Muscle layer of duodenum (tissue), 2 donors: ENCODE measurements around the gene NMS.

ENCODE experiments used
- H3K27ac ChIP-seq: one replicate; pipeline ENCODE4 v1.7.0; 2013; ENCODE audit warnings: mild to moderate bottlenecking, low read length
- H3K27me3 ChIP-seq: one replicate; pipeline ENCODE4 v1.7.0; 2013; ENCODE audit warnings: low read depth, mild to moderate bottlenecking, control low read depth, low read length
- H3K36me3 ChIP-seq, 2 donors: one replicate each; pipeline ENCODE4 v1.7.0; 2013; ENCODE audit warnings: low read length in 2 of 2, control low read depth in 1 of 2, mild to moderate bottlenecking in 1 of 2; ENCODE audit not compliant: insufficient read depth in 2 of 2, control insufficient read depth in 1 of 2
- H3K4me1 ChIP-seq, 2 donors: one replicate each; pipeline ENCODE4 v1.7.0; 2013; ENCODE audit warnings: low read length in 2 of 2, mild to moderate bottlenecking in 2 of 2, control low read depth in 1 of 2, moderate library complexity in 1 of 2; ENCODE audit not compliant: insufficient read depth in 2 of 2, control insufficient read depth in 1 of 2
- H3K4me3 ChIP-seq, 2 donors: one replicate each; pipeline ENCODE4 v1.7.0; 2013; ENCODE audit warnings: low read length in 2 of 2, low read depth in 1 of 2, mild to moderate bottlenecking in 1 of 2
- H3K9me3 ChIP-seq, 2 donors: one replicate each; pipeline ENCODE4 v1.7.0; 2013; ENCODE audit warnings: low read length in 2 of 2, control low read depth in 1 of 2, mild to moderate bottlenecking in 1 of 2; ENCODE audit not compliant: control insufficient read depth in 1 of 2
- donor health status: healthy.

NMS gene

GRCh38 chr2:100470182-100470581, at the start of gene NMS:
Gene NMS, plus strand, starts transcription at chr2:100470482. Its CDS starts 7 bp downstream, at chr2:100470489.
- Histone ChIP-seq H3K4me3 (no peak within 1 kb of the TSS), H3K4me1 (no peaks in the 10 kb centered on the region), H3K9me3 (no peaks in the 10 kb centered on the region), H3K36me3 (no peaks in the 10 kb centered on the region), H3K27me3 (no peaks in the 10 kb centered on the region), H3K27ac (no peak within 1 kb of the TSS)

- no peaks in the 10 kb centered on the region for H3K27me3 ChIP-seq
These were observed 47.8 kb upstream of the NMS start for GRCh38 chr2:100422320-100423055.

GRCh38 chr2:100423631-100424030, 46.7 kb upstream of the NMS start:
- Histone ChIP-seq H3K4me1 (peaks cover 0 to 6% of the 10 kb centered on the region in 2 donors), H3K27ac (no peak overlapping the region), H3K36me3 (no peaks in the 10 kb centered on the region), H3K9me3 (no peaks in the 10 kb centered on the region), H3K27me3 (no peaks in the 10 kb centered on the region), H3K4me3 (no peak overlapping the region)

More at GRCh38 chr2:100422320-100423055, 47.8 kb upstream of the NMS start:
- peaks cover 0 to 6% of the 10 kb centered on the region in 2 donors for H3K4me1 ChIP-seq
- no peak overlapping the region for H3K27ac ChIP-seq
- no peak overlapping the region for H3K4me3 ChIP-seq
- H3K9me3 ChIP-seq = no peaks in the 10 kb centered on the region
- H3K36me3 ChIP-seq = no peaks in the 10 kb centered on the region

GRCh38 chr2:100424277-100424875, 45.9 kb upstream of the NMS start:
- Histone ChIP-seq H3K27me3 (no peaks in the 10 kb centered on the region), H3K4me1 (peaks cover 0 to 6% of the 10 kb centered on the region in 2 donors), H3K9me3 (no peaks in the 10 kb centered on the region), H3K4me3 (no peak overlapping the region), H3K27ac (no peak overlapping the region), H3K36me3 (no peaks in the 10 kb centered on the region)

- Histone ChIP-seq H3K27me3 (no peaks in the 10 kb centered on the region), H3K36me3 (no peaks in the 10 kb centered on the region), H3K4me1 (peaks cover 0 to 6% of the 10 kb centered on the region in 2 donors), H3K9me3 (no peaks in the 10 kb centered on the region), H3K4me3 (no peak overlapping the region), H3K27ac (no peak overlapping the region)
These were observed 45.2 kb upstream of the NMS start for GRCh38 chr2:100425107-100425506.

- Histone ChIP-seq H3K9me3 (no peaks in the 10 kb centered on the region), H3K4me1 (peaks cover 0 to 6% of the 10 kb centered on the region in 2 donors), H3K27me3 (no peaks in the 10 kb centered on the region), H3K27ac (no peak overlapping the region), H3K36me3 (no peaks in the 10 kb centered on the region), H3K4me3 (no peak overlapping the region)
These were observed 44.5 kb upstream of the NMS start for GRCh38 chr2:100425573-100426383.

GRCh38 chr2:100426384-100426720, 43.9 kb upstream of the NMS start:
- no peaks in the 10 kb centered on the region for H3K9me3 ChIP-seq
- H3K36me3 ChIP-seq = no peaks in the 10 kb centered on the region
- H3K4me1 ChIP-seq = peaks cover 0 to 6% of the 10 kb centered on the region in 2 donors
- H3K4me3 ChIP-seq = no peak overlapping the region
- H3K27ac ChIP-seq = no peak overlapping the region
- H3K27me3 ChIP-seq = no peaks in the 10 kb centered on the region

GRCh38 chr2:100427111-100427510, 43.2 kb upstream of the NMS start:
- Histone ChIP-seq H3K27ac (no peak overlapping the region), H3K27me3 (no peaks in the 10 kb centered on the region)

GRCh38 chr2:100427627-100428258, 42.5 kb upstream of the NMS start:
- no peaks in the 10 kb centered on the region for H3K36me3 ChIP-seq
- H3K4me3 ChIP-seq = no peak overlapping the region
- no peak overlapping the region for H3K27ac ChIP-seq
- H3K9me3 ChIP-seq = no peaks in the 10 kb centered on the region
- peaks cover 0 to 6% of the 10 kb centered on the region in 2 donors for H3K4me1 ChIP-seq
- H3K27me3 ChIP-seq = no peaks in the 10 kb centered on the region

More at GRCh38 chr2:100427111-100427510, 43.2 kb upstream of the NMS start:
- Histone ChIP-seq H3K4me1 (peaks cover 0 to 6% of the 10 kb centered on the region in 2 donors), H3K36me3 (no peaks in the 10 kb centered on the region), H3K9me3 (no peaks in the 10 kb centered on the region), H3K4me3 (no peak overlapping the region)

GRCh38 chr2:100429726-100430125, 40.6 kb upstream of the NMS start:
- Histone ChIP-seq H3K27ac (no peak overlapping the region), H3K36me3 (no peaks in the 10 kb centered on the region), H3K9me3 (no peaks in the 10 kb centered on the region), H3K4me1 (peaks cover 0 to under 1% of the 10 kb centered on the region in 2 donors), H3K4me3 (no peak overlapping the region), H3K27me3 (no peaks in the 10 kb centered on the region)

GRCh38 chr2:100437751-100438150, 32.5 kb upstream of the NMS start:
- Histone ChIP-seq H3K27ac (no peak overlapping the region), H3K36me3 (no peaks in the 10 kb centered on the region), H3K4me3 (no peak overlapping the region), H3K27me3 (no peaks in the 10 kb centered on the region), H3K4me1 (no peaks in the 10 kb centered on the region), H3K9me3 (no peaks in the 10 kb centered on the region)
